Medulla oblongata (tissue), 1 donor: ENCODE data around the gene LIN37.
"Not testable (repeated sequence)": the region's sequence is repeated elsewhere in the genome, so short reads cannot be mapped to it uniquely, and the experiment has no call there.

Source experiments
- DNase-seq: peaks from one replicate; pipeline ENCODE4 v3.0.0-alpha.2; 2015; ENCODE audit errors: extremely low spot score

LIN37 gene

GRCh38 chr19:35719402-35720162 lies 28.8 kb upstream of the LIN37 start:
- no peak for DNase-seq

GRCh38 chr19:35720163-35720524 lies 28.2 kb upstream of the LIN37 start:
- no peak for DNase-seq

GRCh38 chr19:35720648-35721047 lies 27.7 kb upstream of the LIN37 start:
- no peak for DNase-seq

DNA sequence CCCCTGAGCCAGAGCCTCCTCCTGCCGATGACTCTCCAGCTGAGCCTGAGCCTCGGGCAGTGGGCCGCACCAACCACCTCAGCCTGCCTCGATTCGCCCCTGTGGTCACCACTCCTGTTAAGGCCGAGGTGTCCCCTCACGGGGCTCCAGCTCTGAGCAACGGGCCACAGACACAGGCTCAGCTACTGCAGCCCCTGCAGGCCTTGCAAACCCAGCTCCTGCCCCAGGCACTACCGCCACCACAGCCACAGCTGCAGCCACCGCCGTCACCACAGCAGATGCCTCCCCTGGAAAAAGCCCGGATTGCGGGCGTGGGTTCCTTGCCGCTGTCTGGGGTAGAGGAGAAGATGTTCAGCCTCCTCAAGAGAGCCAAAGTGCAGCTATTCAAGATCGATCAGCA lies 27.0 kb upstream of the LIN37 start:
- DNase-seq = no peak

GRCh38 chr19:35722461-35722860 lies 25.9 kb upstream of the LIN37 start:
- no peak for DNase-seq

DNA sequence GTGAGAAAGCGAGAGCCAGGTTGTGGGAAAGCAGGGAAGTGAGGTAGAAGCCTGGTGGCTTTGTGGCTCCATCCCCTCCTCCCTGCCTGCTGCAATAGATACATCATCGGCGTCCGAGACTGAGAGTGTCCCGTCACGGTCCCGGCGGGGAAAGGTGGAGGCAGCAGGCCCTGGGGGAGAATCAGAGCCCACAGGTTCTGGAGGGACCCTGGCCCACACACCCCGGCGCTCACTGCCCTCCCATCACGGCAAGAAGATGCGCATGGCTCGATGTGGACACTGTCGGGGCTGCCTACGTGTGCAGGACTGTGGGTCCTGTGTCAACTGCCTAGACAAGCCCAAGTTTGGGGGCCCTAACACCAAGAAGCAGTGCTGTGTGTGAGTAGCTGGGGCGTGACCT lies 25.5 kb upstream of the LIN37 start:
- DNase-seq = no peak

GRCh38 chr19:35723671-35724070 lies 24.7 kb upstream of the LIN37 start:
- DNase-seq = no peak

DNA sequence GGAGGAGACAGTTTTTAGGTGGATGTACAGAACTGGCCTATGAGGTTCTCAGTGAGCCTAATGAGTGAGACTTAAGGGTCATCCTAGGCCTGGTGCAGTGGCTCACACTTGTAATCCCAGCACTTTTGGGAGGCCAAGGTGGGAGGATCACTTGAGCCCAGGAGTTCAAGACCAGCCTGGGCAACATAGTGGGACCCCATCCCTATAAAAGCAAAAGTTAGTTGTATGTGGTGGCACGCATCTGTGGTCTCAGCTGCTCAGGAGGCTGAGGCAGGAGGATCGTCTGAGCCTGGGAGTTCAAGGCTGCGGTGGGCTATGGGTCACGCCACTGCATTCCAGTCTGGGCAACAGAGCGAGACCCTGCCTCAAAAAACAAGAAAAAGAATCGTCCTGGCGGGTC lies 24.2 kb upstream of the LIN37 start:
- not testable (repeated sequence) for DNase-seq

- no peak for DNase-seq
Measured at GRCh38 chr19:35724560-35724959, 23.8 kb upstream of the LIN37 start.

DNA sequence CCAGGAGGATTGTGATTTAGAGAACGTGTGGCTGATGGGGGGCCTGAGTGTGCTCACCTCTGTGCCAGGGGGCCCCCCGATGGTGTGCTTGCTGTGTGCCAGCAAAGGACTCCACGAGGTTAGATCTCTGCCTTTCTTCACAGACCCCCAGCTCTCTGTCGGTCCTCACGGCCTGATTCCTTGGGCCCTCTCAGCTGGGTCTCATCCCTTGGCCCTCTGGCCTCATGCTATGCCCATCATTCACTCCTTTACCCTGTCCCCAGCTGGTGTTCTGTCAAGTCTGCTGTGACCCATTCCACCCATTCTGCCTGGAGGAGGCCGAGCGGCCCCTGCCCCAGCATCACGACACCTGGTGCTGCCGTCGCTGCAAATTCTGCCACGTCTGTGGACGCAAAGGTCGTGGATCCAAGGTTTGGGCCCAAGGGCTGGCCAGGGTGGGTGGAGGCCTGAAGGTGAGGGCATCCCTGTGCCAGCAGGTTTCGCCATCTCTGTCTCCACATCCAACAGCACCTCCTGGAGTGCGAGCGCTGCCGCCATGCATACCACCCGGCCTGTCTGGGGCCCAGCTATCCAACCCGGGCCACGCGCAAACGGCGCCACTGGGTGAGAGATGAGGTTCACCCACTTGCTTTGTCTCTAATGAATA lies 23.0 kb upstream of the LIN37 start:
- DNase-seq = no peak

DNA sequence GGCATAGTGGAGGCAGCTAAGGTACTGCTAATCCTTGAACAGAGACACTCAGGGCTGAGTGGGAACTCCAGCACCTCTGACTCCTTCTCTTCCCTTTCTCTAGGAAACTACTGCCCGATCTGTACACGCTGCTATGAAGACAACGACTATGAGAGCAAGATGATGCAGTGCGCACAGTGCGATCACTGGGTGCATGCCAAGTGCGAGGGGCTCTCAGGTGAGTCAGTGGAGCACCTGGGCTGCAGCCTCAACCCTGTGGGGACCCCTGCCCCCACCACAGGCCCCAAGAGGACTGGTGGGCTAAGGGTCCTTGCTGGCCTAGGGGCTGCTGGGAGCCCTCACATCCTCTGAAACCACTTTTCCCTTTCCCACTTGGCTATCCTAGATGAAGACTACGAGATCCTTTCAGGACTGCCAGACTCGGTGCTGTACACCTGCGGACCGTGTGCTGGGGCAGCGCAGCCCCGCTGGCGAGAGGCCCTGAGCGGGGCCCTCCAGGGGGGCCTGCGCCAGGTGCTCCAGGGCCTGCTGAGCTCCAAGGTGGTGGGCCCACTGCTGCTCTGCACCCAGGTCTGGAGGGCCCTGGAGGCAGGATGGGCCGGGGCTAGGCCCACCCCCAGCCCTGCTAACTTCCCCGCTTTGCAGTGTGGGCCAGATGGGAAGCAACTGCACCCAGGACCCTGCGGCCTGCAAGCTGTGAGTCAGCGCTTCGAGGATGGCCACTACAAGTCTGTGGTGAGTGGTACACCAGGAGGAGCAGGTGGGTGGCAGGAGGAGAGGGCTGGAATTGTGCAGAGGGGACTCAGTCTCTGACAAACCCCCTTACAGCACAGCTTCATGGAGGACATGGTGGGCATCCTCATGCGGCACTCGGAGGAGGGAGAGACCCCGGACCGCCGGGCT lies 21.1 kb upstream of the LIN37 start:
- DNase-seq = no peak

DNA sequence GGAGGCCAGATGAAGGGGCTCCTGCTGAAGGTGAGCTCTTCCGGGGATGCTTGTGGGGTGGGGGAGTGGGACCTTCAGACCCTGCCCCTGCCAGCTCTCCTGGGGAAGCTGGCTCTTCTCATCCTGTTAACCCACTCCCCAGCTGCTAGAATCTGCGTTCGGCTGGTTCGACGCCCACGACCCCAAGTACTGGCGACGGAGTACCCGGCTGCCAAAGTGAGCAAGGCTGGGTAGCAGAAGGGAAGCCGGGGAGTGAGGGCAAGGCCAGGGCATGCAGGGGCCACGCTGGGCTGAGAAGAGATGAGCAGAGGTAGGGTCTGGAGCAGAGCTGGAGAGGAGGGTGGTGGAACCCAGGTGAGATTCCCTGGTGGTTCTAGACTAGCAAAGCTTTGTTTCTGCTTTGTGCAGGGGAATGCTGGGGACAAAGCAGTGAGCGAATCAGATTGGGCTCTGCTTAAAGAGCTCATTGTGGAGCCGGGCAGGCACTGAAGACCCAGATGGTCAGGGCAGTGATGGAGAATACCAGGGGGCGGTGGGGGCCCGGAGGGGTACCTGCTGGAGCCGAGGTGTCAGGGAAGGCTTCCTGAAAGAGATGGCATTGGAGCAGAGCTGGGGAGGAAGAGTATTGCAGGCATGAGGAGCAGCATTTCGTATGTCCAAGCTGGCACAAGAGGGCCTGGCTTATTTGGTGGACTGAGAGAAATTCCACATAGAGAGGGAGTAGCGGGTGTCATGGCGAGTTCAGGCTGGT lies 20.2 kb upstream of the LIN37 start:
- no peak for DNase-seq

GRCh38 chr19:35729021-35729420 lies 19.4 kb upstream of the LIN37 start:
- DNase-seq = no peak

- no peak for DNase-seq
Measured at GRCh38 chr19:35729763-35730162, 18.6 kb upstream of the LIN37 start.

GRCh38 chr19:35730326-35730725 lies 18.1 kb upstream of the LIN37 start:
- DNase-seq = no peak

DNA sequence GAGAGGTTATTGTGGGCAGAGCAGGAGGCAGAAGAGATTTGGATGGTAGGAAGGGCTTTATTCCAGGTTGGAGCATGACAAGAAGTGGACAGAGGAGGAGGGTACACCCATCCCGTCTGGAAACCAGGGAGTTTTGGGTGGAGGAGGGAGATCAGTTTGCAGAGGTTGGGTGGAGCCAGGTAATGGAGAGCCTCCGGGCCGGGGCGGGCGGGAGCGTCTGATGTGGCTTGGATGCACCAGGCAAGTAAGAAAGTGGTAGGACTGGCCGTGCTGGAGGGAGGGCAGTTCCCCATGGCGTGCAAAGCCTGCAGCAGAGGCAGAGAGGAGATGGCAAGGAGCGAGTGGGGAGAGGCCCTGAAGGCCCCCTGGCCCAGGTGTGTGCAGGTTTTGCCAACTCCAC lies 17.0 kb upstream of the LIN37 start:
- DNase-seq = no peak

- DNase-seq = no peak
Measured at GRCh38 chr19:35731779-35732405, 16.5 kb upstream of the LIN37 start.

- DNase-seq = no peak
Measured at GRCh38 chr19:35732540-35733179, 15.7 kb upstream of the LIN37 start.

DNA sequence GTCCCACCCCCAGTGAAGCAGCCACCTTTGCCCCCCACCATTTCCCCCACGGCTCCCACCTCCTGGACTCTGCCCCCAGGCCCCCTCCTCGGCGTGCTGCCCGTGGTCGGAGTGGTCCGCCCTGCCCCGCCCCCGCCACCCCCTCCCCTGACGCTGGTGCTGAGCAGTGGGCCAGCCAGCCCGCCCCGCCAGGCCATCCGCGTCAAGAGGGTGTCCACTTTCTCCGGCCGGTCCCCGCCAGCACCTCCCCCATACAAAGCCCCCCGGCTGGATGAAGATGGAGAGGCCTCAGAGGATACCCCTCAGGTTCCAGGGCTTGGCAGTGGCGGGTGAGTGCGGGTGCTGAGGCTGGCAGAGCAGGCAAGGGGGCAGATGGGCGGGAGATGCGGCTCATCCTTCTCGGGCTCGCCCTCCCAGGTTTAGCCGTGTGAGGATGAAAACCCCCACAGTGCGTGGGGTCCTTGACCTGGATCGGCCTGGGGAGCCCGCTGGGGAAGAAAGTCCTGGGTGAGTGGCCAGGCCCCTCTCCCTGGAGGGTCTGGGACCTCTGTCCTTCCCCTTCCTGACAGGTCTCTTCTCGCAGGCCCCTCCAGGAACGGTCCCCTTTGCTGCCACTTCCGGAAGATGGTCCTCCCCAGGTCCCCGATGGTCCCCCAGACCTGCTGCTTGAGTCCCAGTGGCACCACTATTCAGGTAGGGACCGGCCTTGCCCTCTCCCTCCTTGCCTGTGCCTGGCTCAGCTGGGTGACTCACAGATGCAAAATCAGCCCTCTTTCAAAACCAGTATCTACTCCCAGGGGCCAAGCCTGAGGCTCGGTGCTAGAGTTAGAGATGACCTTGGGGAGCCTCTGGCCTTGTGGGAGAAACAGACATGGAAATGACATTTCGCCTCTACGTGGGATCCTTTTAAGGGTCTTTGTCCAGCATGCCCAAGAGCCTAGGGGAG lies 14.9 kb upstream of the LIN37 start:
- DNase-seq = no peak

DNA sequence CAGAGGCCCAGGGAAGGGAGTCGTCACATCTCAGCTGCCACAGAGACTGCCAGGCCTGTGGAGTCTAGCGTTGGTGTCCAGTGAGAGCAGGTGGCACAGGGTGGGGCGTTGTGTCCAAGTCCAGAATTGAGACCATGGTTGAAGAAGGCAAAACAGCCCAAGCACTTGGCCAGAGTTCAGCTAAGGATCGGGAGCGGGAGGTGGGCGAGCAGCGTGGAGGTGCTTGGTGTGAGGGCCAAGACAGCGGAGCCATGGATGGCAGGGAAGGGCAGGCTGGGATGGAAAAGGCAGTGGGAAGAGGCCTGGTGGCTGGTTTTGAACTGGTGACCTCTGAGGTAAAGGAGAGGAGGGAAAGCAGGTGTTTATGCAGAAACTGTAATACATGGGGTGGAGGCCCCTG lies 14.1 kb upstream of the LIN37 start:
- DNase-seq = no peak
